H1 (cell line): ENCODE measurements around the gene KSR2. TPM values are rescaled to one million over a fixed set of nuclear protein-coding genes. Genes with fewer than 3 reads are reported as not detected.

Source experiments
- CHD7 ChIP-seq: fragments of 300-600 bp; sonication (generic); IDR thresholded peaks from 2 replicates; pipeline ENCODE4 v1.7.1; 2012; ENCODE audit warnings: low read length, moderate library complexity, mild to moderate bottlenecking, inconsistent platforms; ENCODE audit not compliant: insufficient replicate concordance
- CTCF ChIP-seq, 3 experiments: IDR thresholded peaks; 1 replicate in 2 of 3; 2 replicates in 1 of 3; pipeline versions ENCODE4 v1.5.1 to v1.6.1; 2011; ENCODE audit warnings: low read length in 3 of 3, mild to moderate bottlenecking in 3 of 3, inconsistent platforms in 2 of 3, low read depth in 1 of 3, moderate library complexity in 1 of 3; ENCODE audit not compliant: insufficient read depth in 1 of 3; ENCODE audit errors: control extremely low read depth in 1 of 3
- NRF1 ChIP-seq: IDR thresholded peaks from 2 replicates; pipeline ENCODE4 v1.6.1; 2011; ENCODE audit warnings: mild to moderate bottlenecking, low read depth, low read length, improper control_type of control experiment
- RAD21 ChIP-seq, 2 experiments: IDR thresholded peaks in 1 of 2; conservative IDR thresholded peaks in 1 of 2; 2 replicates each; pipeline ENCODE4 v1.6.1; 2011; ENCODE audit warnings: low read depth in 2 of 2, low read length in 2 of 2, improper control_type of control experiment in 1 of 2, inconsistent platforms in 1 of 2, mild to moderate bottlenecking in 1 of 2, moderate library complexity in 1 of 2
- SIN3A ChIP-seq, 2 experiments: IDR thresholded peaks in 1 of 2; conservative IDR thresholded peaks in 1 of 2; 2 replicates each; pipeline ENCODE4 v1.6.1; 2011 to 2012; ENCODE audit warnings: low read length in 2 of 2, improper control_type of control experiment in 1 of 2, low read depth in 1 of 2, mild to moderate bottlenecking in 1 of 2
- SP1 ChIP-seq: IDR thresholded peaks from 2 replicates; pipeline ENCODE4 v1.6.1; 2011; ENCODE audit warnings: low read depth, low read length
- polyA plus RNA-seq, 7 experiments: library from polyadenylated mRNA; depleted of rRNA in 3 of 7; stranded (reverse) in 5 of 7; unstranded in 2 of 7; fragments of >200 nt in 5 of 7; fragments of 200-250 nt in 2 of 7; gene quantifications; 1 replicate in 5 of 7; 2 replicates in 1 of 7; 4 replicates in 1 of 7; pipeline versions ENCODE4 v1.2.1 to v1.2.3, GENCODE V29; 2011 to 2013; ENCODE audit warnings: missing spikeins in 2 of 7, mixed read lengths in 2 of 7
- total RNA-seq: library from RNA; stranded (reverse); fragmentation: NEBNext Ultra II Directional; extraction: Animal tissue kit (Norgen Biotek cat#: 25700); gene quantifications from 2 replicates; pipeline ENCODE4 v1.2.1, GENCODE V29; 2021

KSR2 gene
- total and polyA plus RNA-seq, 2 of the 8 experiments (the other 6 are each of a cell fraction or from before 2014, with no cell fraction given): 0.74 to 2.2 TPM

- no peak for TF ChIP-seq CHD7
- no peak for TF ChIP-seq NRF1
- TF ChIP-seq RAD21 (IDR thresholded peaks at IDR 0.05 in 1 of 2, conservative IDR thresholded peaks at IDR 0.05 in 1 of 2; ENCODE audit: low read depth in 2 of 2, low read length in 2 of 2): peak; percentile 97 to 98
- no peak for TF ChIP-seq SP1
- TF ChIP-seq SIN3A (conservative IDR thresholded peaks at IDR 0.05 in 1 of 2, IDR thresholded peaks at IDR 0.05 in 1 of 2; ENCODE audit: low read depth in 1 of 2, low read length in 2 of 2): 0 out of 4 replicates have a peak, but pooled peaks of 1 of the 2 experiments have one; percentile 61
- TF ChIP-seq CTCF (IDR thresholded peaks at IDR 0.05; ENCODE audit: control extremely low read depth in 1 of 3, insufficient read depth in 1 of 3, low read depth in 1 of 3, low read length in 3 of 3): peak; percentile 95 to 100 (median 99)
Measured at GRCh38 chr12:117836999-117837736, 131.6 kb downstream of the KSR2 start (continued).
